ENCODE measurements around the gene SGPP2. TPM values are rescaled to one million over a fixed set of nuclear protein-coding genes. Genes with fewer than 3 reads are reported as not detected.

Gene SGPP2
- total and polyA plus RNA-seq, 2 of the 4 experiments (the other 2 are of a cell fraction) = not detected

- no peaks in the 10 kb centered on the region for H3K4me1 ChIP-seq (ENCODE audit: control insufficient read depth, insufficient read depth, low read length)
- no peaks in the 10 kb centered on the region for H3K9me1 ChIP-seq (ENCODE audit: insufficient read depth, low read length)
- dilution Hi-C loops (cut with HindIII; ENCODE audit: low sequenced_read_pairs, unreplicated experiment) (no loop called here), in situ Hi-C loops (cut with MboI; ENCODE audit: low sequenced_read_pairs) (no loop called here), intact Hi-C loops (cut with micrococcal nuclease) (no loop called here)
- H3K9me3 ChIP-seq (ENCODE audit: control insufficient read depth, insufficient read depth, low read length) = no peaks in the 10 kb centered on the region
- H3K27me3 ChIP-seq (ENCODE audit: control insufficient read depth, insufficient read depth, low read length) = peaks cover 3% of the 10 kb centered on the region
- H4K20me1 ChIP-seq (ENCODE audit: insufficient read depth, low read length) = no peaks in the 10 kb centered on the region
- TF ChIP-seq CTCF (conservative IDR thresholded peaks at IDR 0.05; ENCODE audit: low read depth, low read length) (no peak), ELK1 (IDR thresholded peaks at IDR 0.05; ENCODE audit: borderline replicate concordance, low read depth, low read length) (no peak)
- H4K5ac ChIP-seq (ENCODE audit: low read depth, low read length) = no peak overlapping the region
- no peak overlapping the region for H3K14ac ChIP-seq (replicated peaks; ENCODE audit: low read depth, low read length)
- ChIA-PET CTCF (no interaction called here), POLR2A (ENCODE audit: unreplicated experiment) (no interaction called here)
- H3K4me3 ChIP-seq (ENCODE audit: insufficient read depth, low read depth, low read length) = no peak overlapping the region
- no peak overlapping the region for H4K8ac ChIP-seq (ENCODE audit: low read depth in 2 of 2, low read length in 2 of 2)
- no peak overlapping the region for H3K9ac ChIP-seq (ENCODE audit: low read depth, low read length)
- H3K36me3 ChIP-seq (ENCODE audit: control insufficient read depth, insufficient read depth, low read length) = no peaks in the 10 kb centered on the region
- no peaks in the 10 kb centered on the region for H3K79me1 ChIP-seq (ENCODE audit: low read depth in 1 of 2, low read length in 2 of 2)
- DNase-seq = no peak
- no TSS peak for BruUV-seq (replicated peaks)
- no peak overlapping the region for H2BK120ac ChIP-seq (ENCODE audit: low read depth, low read length)
- no peak overlapping the region for H2BK20ac ChIP-seq (ENCODE audit: low read depth, low read length)
- no peak overlapping the region for H2AK5ac ChIP-seq (ENCODE audit: low read depth, low read length)
- H2BK15ac ChIP-seq (ENCODE audit: low read depth, low read length) = no peak overlapping the region
- H2AK9ac ChIP-seq (replicated peaks; ENCODE audit: low read depth, low read length, poor library complexity) = no peak overlapping the region
- no peak overlapping the region for H3K27ac ChIP-seq (ENCODE audit: insufficient read depth, low read length)
- no peak overlapping the region for H4K91ac ChIP-seq (ENCODE audit: insufficient read depth, low read depth, low read length)
- H3K4me2 ChIP-seq (ENCODE audit: low read depth, low read length) = no peak overlapping the region
- no CpG with 5 or more reads among the region's 6 CpGs for WGBS, 2 experiments (ENCODE audit: extremely low coverage in 2 of 2, insufficient read length in 1 of 2)
- no peak overlapping the region for H2AFZ ChIP-seq (replicated peaks; ENCODE audit: low read length, poor library complexity)
- H3K4ac ChIP-seq (ENCODE audit: low read depth, low read length) = no peak overlapping the region
- no peak overlapping the region for H3K18ac ChIP-seq (ENCODE audit: low read depth, low read length)
- H2BK5ac ChIP-seq (ENCODE audit: low read depth, low read length, poor library complexity, severe bottlenecking) = no peak overlapping the region
- H3K56ac ChIP-seq (ENCODE audit: extremely low read depth, insufficient read depth, low read length) = no peak overlapping the region
- no peak overlapping the region for H3K23ac ChIP-seq (ENCODE audit: low read depth, low read length)
- ATAC-seq (ENCODE audit: low read depth) = no peak
Measured at GRCh38 chr2:222545823-222546795, 121.8 kb downstream of the SGPP2 start.

Measured in IMR-90 (cell line).